ENCODE results near the gene FMN1. TPM values are rescaled to one million over a fixed set of nuclear protein-coding genes. Genes with fewer than 3 reads are reported as not detected.

FMN1 gene
- total RNA-seq, 1 donor from 2014 or later = 4.0 TPM

DNA sequence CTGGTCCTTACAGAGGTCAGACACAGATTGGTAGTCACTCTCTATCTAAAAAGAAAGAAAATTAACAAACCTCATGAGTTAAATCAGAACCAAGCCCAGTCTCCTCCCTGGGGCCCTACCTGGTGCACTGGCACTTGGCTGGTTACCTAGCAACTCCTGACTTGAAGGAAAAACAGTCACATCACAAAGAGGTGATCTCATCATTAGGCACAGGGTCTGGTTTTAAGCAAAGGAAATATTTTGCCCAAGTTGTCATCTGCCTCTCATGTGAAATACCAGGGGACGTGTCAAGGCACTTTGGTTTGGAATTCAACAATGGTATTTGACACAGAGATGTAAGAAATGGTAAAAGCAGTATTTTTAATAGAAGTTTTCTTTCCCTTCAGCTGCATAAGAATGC is 47.7 kb upstream of the FMN1 start:
- no peak for TF ChIP-seq CTCF (IDR thresholded peaks at IDR 0.05)
- peaks cover 24% of the 10 kb centered on the region for H3K4me1 Mint-ChIP-seq (ENCODE audit: low read depth)
- H3K4me3 Mint-ChIP-seq (ENCODE audit: unreplicated experiment) = no peak overlapping the region
- H3K36me3 Mint-ChIP-seq (ENCODE audit: low read depth) = no peaks in the 10 kb centered on the region
- H3K27me3 Mint-ChIP-seq (ENCODE audit: low read depth) = no peaks in the 10 kb centered on the region
- no peaks in the 10 kb centered on the region for H3K9me3 Mint-ChIP-seq (ENCODE audit: low read depth)
- H3K27ac Mint-ChIP-seq (ENCODE audit: unreplicated experiment) = peak overlapping the region; percentile 83
- no peak for DNase-seq (ENCODE audit: low spot score)

- Mint-ChIP-seq H3K4me1 (ENCODE audit: low read depth) (peaks cover 9% of the 10 kb centered on the region), H3K27ac (ENCODE audit: unreplicated experiment) (no peak overlapping the region), H3K36me3 (ENCODE audit: low read depth) (no peaks in the 10 kb centered on the region), H3K9me3 (ENCODE audit: low read depth) (no peaks in the 10 kb centered on the region), H3K27me3 (ENCODE audit: low read depth) (peaks cover 17% of the 10 kb centered on the region), H3K4me3 (ENCODE audit: unreplicated experiment) (no peak overlapping the region)
- no peak for TF ChIP-seq CTCF (IDR thresholded peaks at IDR 0.05)
- no peak for DNase-seq (ENCODE audit: low spot score)
Measured at GRCh38 chr15:33236841-33237509, 42.5 kb upstream of the FMN1 start.

- H3K4me3 Mint-ChIP-seq (ENCODE audit: unreplicated experiment) = no peak overlapping the region
- DNase-seq (ENCODE audit: low spot score) = no peak
- no peaks in the 10 kb centered on the region for H3K9me3 Mint-ChIP-seq (ENCODE audit: low read depth)
- H3K27me3 Mint-ChIP-seq (ENCODE audit: low read depth) = peaks cover 17% of the 10 kb centered on the region
- peak; percentile 92 for TF ChIP-seq CTCF (IDR thresholded peaks at IDR 0.05)
- H3K4me1 Mint-ChIP-seq (ENCODE audit: low read depth) = peaks cover 3% of the 10 kb centered on the region
- no peaks in the 10 kb centered on the region for H3K36me3 Mint-ChIP-seq (ENCODE audit: low read depth)
- no peak overlapping the region for H3K27ac Mint-ChIP-seq (ENCODE audit: unreplicated experiment)
Measured at GRCh38 chr15:33234020-33234461, 39.5 kb upstream of the FMN1 start.

DNA sequence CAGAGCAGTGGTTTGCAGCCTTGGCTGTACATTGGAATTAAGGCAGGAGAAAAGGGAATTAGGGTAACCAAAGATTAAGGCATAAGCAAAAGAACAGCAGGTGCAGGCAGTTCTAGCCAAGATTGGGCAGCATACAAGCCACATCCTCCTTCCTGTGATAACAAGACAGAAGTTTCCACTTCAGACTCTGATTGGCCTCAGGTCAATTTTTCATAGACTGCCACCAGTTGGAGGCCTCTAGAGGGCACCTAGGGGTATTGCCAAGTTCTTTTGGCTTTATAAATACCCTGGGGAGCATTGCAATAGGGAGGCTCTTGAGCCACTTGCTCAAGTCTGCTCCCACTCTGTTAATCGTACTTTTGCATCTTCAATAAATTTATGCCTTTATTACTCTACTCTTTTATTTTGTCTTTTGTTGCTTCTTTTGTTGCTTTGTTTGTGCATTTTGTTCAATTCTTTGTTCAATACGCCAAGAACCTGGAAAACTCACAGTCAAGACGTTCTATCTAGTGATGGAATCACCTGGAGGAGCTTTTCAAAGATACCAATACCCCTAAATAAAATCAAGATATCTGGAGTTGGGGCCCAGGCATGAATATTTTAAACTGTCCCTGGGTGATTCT is 32.2 kb upstream of the FMN1 start:
- no peaks in the 10 kb centered on the region for H3K4me1 Mint-ChIP-seq (ENCODE audit: low read depth)
- peaks cover 4% of the 10 kb centered on the region for H3K27me3 Mint-ChIP-seq (ENCODE audit: low read depth)
- no peak for DNase-seq (ENCODE audit: low spot score)
- H3K9me3 Mint-ChIP-seq (ENCODE audit: low read depth) = no peaks in the 10 kb centered on the region
- TF ChIP-seq CTCF (IDR thresholded peaks at IDR 0.05) = peak; percentile 64
- H3K4me3 Mint-ChIP-seq (ENCODE audit: unreplicated experiment) = no peak overlapping the region
- H3K27ac Mint-ChIP-seq (ENCODE audit: unreplicated experiment) = no peak overlapping the region
- H3K36me3 Mint-ChIP-seq (ENCODE audit: low read depth) = no peaks in the 10 kb centered on the region

GRCh38 chr15:33218071-33218491 is 23.6 kb upstream of the FMN1 start:
- no peak for TF ChIP-seq CTCF (IDR thresholded peaks at IDR 0.05)
- H3K27me3 Mint-ChIP-seq (ENCODE audit: low read depth) = peaks cover 5% of the 10 kb centered on the region
- H3K4me3 Mint-ChIP-seq (ENCODE audit: unreplicated experiment) = no peak overlapping the region
- DNase-seq (ENCODE audit: low spot score) = no peak
- no peaks in the 10 kb centered on the region for H3K9me3 Mint-ChIP-seq (ENCODE audit: low read depth)
- no peaks in the 10 kb centered on the region for H3K36me3 Mint-ChIP-seq (ENCODE audit: low read depth)
- no peak overlapping the region for H3K27ac Mint-ChIP-seq (ENCODE audit: unreplicated experiment)
- H3K4me1 Mint-ChIP-seq (ENCODE audit: low read depth) = peaks cover 11% of the 10 kb centered on the region

All from chondrocyte (in vitro differentiated cells).